MM.1S (cell line): Measurements from ENCODE around the gene PCDHA7.
A peak's percentile ranks its signal among the peaks of the same experiment; 100 is the strongest.

Experiments
- DNase-seq: peaks from one replicate; pipeline ENCODE4 v3.0.0-alpha.2; 2015
- H2AFZ ChIP-seq: fragments of 300-600 bp; sonication (generic); 2 replicates; pipeline ENCODE4 v1.6.0; 2016; ENCODE audit warnings: antibody characterized with exemption, low read length
- H3F3A ChIP-seq: fragments of 300-600 bp; sonication (generic); 2 replicates; pipeline ENCODE4 v1.6.1; 2016; ENCODE audit warnings: mild to moderate bottlenecking, antibody characterized with exemption, low read length, moderate library complexity, mixed read lengths; ENCODE audit not compliant: insufficient read depth
- H3K27ac ChIP-seq: fragments of 300-600 bp; sonication (generic); 2 replicates; pipeline ENCODE4 v1.5.1; 2016; ENCODE audit warnings: mild to moderate bottlenecking, low read length
- H3K27me3 ChIP-seq: fragments of 300-600 bp; sonication (generic); replicated peaks from 2 replicates; pipeline ENCODE4 v1.6.0; 2016; ENCODE audit warnings: low read length; ENCODE audit not compliant: insufficient read depth
- H3K36me3 ChIP-seq: fragments of 300-600 bp; sonication (generic); replicated peaks from 2 replicates; pipeline ENCODE4 v1.6.1; 2016; ENCODE audit warnings: mild to moderate bottlenecking, low read length, mixed read lengths; ENCODE audit not compliant: insufficient read depth
- H3K4me1 ChIP-seq: fragments of 300-600 bp; sonication (generic); 2 replicates; pipeline ENCODE4 v1.6.1; 2016; ENCODE audit warnings: low read length, mixed read lengths
- H3K4me2 ChIP-seq: fragments of 300-600 bp; sonication (generic); 2 replicates; pipeline ENCODE4 v1.6.0; 2016; ENCODE audit warnings: low read depth, low read length
- H3K4me3 ChIP-seq: fragments of 300-600 bp; sonication (generic); 2 replicates; pipeline ENCODE4 v1.5.1; 2016; ENCODE audit warnings: low read length, mixed read lengths
- H3K79me2 ChIP-seq: fragments of 300-600 bp; sonication (generic); 2 replicates; pipeline ENCODE4 v1.6.1; 2016; ENCODE audit warnings: mixed run types, low read length, mixed read lengths
- H3K9ac ChIP-seq: fragments of 300-600 bp; sonication (generic); 2 replicates; pipeline ENCODE4 v1.6.1; 2016; ENCODE audit warnings: low read length, mixed read lengths
- H3K9me2 ChIP-seq: fragments of 300-600 bp; sonication (generic); replicated peaks from 2 replicates; pipeline ENCODE4 v1.6.1; 2016; ENCODE audit warnings: mild to moderate bottlenecking, low read length, mixed read lengths; ENCODE audit not compliant: insufficient read depth
- H3K9me3 ChIP-seq: fragments of 300-600 bp; sonication (generic); replicated peaks from 2 replicates; pipeline ENCODE4 v1.6.1; 2016; ENCODE audit warnings: mild to moderate bottlenecking, low read length, mixed read lengths; ENCODE audit not compliant: insufficient read depth
- H4K20me1 ChIP-seq: fragments of 300-600 bp; sonication (generic); 2 replicates; pipeline ENCODE4 v1.6.1; 2016; ENCODE audit warnings: mild to moderate bottlenecking, low read length, moderate library complexity, mixed read lengths; ENCODE audit not compliant: insufficient read depth
- CTCF ChIP-seq: fragments of 300-600 bp; sonication (generic); IDR thresholded peaks from 2 replicates; pipeline ENCODE4 v1.5.1; 2016; ENCODE audit warnings: antibody characterized with exemption, low read length, mixed read lengths
- EZH2 ChIP-seq: fragments of 300-600 bp; sonication (generic); optimal IDR thresholded peaks from 2 replicates; pipeline ENCODE3; 2017; ENCODE audit warnings: low read depth, mild to moderate bottlenecking, antibody characterized with exemption, low read length, mixed read lengths
- EZH2phosphoT487 ChIP-seq: fragments of 300-600 bp; sonication (generic); IDR thresholded peaks from 2 replicates; pipeline ENCODE4 v1.6.1; 2018; ENCODE audit warnings: antibody characterized with exemption, low read length

The PCDHA7 gene

DNA sequence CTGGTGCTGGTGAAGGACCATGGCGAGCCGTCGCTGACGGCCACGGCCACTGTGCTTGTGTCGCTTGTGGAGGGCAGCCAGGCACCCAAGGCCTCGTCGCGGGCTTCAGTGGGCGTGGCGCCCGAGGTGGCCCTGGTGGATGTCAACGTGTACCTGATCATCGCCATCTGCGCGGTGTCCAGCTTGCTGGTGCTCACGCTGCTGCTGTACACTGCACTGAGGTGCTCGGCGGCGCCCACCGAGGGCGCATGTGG lies 23.8 kb downstream of the PCDHA7 start:
- Histone ChIP-seq H3K9me3 (no peaks in the 10 kb centered on the region), H4K20me1 (no peaks in the 10 kb centered on the region), H3K36me3 (no peaks in the 10 kb centered on the region), H3K27ac (no peak overlapping the region), H3K4me3 (no peak overlapping the region), H3K9ac (no peak overlapping the region), H3K9me2 (no peaks in the 10 kb centered on the region), H3K4me2 (no peak overlapping the region), H3K4me1 (no peaks in the 10 kb centered on the region), H3F3A (no peaks in the 10 kb centered on the region), H2AFZ (no peak overlapping the region), H3K79me2 (no peaks in the 10 kb centered on the region), H3K27me3 (no peaks in the 10 kb centered on the region)
- TF ChIP-seq EZH2phosphoT487, result no peak
- no peak for TF ChIP-seq CTCF
- TF ChIP-seq EZH2, result no peak
- no peak for DNase-seq

DNA sequence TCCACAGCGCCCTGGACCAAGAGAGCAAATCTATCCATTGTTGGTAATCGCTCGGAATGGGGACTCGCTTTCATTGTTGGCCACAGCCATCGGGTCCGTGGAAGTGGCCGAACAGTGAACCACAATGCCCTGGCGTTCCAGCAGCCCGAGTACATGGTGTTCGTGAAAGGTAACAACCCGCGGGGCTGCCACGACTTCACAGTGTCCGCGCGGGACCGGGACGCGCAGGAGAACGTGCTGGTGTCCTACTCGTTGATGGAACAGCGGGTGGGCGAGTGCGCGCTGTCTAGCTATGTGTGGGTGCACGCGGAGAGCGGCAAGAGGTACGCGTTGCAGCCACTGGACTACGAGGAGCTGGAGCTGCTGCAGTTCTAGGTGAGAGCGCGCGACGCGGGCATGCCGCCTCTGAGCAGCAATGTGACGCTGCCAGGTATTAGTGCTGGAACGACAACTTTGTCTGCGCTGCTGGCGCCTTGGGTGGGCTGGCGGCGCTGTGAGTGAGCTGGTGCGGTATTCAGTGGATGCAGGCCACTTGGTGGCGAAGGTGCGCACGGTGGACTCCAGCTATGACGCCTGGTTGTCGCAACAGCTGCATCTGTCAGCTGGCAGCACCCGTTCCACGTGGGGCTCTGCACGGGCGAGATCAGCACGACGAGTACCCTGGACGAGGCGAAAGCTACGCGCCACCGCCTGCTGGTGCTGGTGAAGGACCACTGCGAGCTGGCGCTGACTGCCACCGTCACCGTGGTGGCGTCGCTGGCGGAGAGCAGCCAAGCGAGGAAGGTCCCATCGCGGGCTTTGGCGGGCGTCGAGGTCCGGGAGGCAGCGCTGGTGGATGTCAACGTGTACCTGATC lies 28.6 kb downstream of the PCDHA7 start:
- no peaks in the 10 kb centered on the region for H3K27me3 ChIP-seq
- no peaks in the 10 kb centered on the region for H3K79me2 ChIP-seq
- no peaks in the 10 kb centered on the region for H3K9me3 ChIP-seq
- H3K4me1 ChIP-seq, result no peaks in the 10 kb centered on the region
- no peaks in the 10 kb centered on the region for H3K9me2 ChIP-seq
- H3K27ac ChIP-seq, result no peak overlapping the region
- no peak for DNase-seq
- no peaks in the 10 kb centered on the region for H3K36me3 ChIP-seq
- TF ChIP-seq EZH2 (no peak), EZH2phosphoT487 (no peak), CTCF (no peak)
- no peak overlapping the region for H3K4me3 ChIP-seq
- no peak overlapping the region for H2AFZ ChIP-seq
- no peak overlapping the region for H3K4me2 ChIP-seq
- H3F3A ChIP-seq, result no peaks in the 10 kb centered on the region
- H3K9ac ChIP-seq, result no peak overlapping the region
- H4K20me1 ChIP-seq, result no peaks in the 10 kb centered on the region

DNA sequence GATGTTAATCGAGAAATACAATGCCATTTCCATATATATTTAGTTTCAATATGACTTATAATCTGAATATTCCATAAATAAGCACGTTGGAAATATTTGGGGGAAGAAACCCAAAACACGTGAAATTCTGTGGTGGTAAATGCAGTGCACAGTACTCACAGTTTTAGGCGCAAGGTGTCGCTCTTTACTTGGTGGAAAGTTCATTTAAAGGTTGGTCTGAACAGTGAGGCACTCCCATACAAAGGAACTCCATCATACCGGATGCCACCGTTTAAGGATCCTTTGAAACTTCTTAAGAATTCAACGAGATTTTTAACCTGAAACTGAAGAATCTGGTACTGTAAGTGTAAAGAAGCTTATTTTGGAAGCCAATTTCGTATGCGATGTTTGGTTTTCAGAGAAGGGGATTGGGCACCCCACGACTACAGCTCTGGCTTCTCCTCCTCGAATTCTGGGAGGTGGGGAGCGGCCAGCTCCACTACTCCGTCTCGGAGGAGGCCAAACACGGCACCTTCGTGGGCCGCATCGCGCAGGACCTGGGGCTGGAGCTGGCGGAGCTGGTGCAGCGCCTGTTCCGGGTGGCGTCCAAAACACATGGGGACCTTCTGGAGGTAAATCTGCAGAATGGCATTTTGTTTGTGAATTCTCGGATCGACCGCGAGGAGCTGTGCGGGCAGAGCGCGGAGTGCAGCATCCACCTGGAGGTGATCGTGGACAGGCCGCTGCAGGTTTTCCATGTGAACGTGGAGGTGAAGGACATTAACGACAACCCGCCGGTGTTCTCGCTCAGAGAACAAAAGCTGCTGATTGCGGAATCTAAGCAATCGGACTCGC lies 34.9 kb downstream of the PCDHA7 start, which contains the start of gene PCDHA11:
PCDHA11 (plus strand) TSS at position 237 of the 834 bp plus-strand sequence; CDS start at position 384, 147 bp downstream.
- Histone ChIP-seq H3K9ac (no peak within 1 kb of the TSS), H3K4me1 (no peaks in the 10 kb centered on the region), H3K4me2 (peak within 1 kb of the TSS; percentile 67), H2AFZ (peak within 1 kb of the TSS; percentile 75), H3K27me3 (no peaks in the 10 kb centered on the region), H3K27ac (no peak within 1 kb of the TSS), H3K36me3 (no peaks in the 10 kb centered on the region), H3K9me2 (no peaks in the 10 kb centered on the region), H3K9me3 (no peaks in the 10 kb centered on the region), H3K79me2 (no peaks in the 10 kb centered on the region), H4K20me1 (no peaks in the 10 kb centered on the region), H3K4me3 (peak within 1 kb of the TSS; percentile 50), H3F3A (no peaks in the 10 kb centered on the region)
- peak; percentile 69 for DNase-seq
- TF ChIP-seq CTCF (peak; percentile 78), EZH2phosphoT487 (no peak)
